GM18502 (cell line): ENCODE measurements around the gene EXOC4.

Experiments used
- ATAC-seq: cut with Tn5 transposase; IDR thresholded peaks from one replicate; pipeline ENCODE4 v1.9.1; 2021; ENCODE audit warnings: mild to moderate bottlenecking; ENCODE audit not compliant: unreplicated experiment, poor library complexity

Gene EXOC4

DNA sequence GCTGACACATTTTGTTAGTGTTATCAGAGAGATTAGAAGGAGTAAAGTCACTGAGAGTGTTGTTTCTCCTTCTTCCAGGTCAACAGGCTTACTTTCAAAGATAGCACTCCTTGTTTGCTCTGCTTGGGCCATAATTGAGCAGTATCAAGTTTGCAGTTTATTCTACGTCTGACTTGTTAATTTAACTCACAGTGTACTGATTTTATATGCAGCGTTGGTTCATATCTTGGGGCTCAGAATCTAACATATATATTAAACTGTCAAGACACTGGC is 430.2 kb downstream of the EXOC4 start:
- ATAC-seq, result no peak

DNA sequence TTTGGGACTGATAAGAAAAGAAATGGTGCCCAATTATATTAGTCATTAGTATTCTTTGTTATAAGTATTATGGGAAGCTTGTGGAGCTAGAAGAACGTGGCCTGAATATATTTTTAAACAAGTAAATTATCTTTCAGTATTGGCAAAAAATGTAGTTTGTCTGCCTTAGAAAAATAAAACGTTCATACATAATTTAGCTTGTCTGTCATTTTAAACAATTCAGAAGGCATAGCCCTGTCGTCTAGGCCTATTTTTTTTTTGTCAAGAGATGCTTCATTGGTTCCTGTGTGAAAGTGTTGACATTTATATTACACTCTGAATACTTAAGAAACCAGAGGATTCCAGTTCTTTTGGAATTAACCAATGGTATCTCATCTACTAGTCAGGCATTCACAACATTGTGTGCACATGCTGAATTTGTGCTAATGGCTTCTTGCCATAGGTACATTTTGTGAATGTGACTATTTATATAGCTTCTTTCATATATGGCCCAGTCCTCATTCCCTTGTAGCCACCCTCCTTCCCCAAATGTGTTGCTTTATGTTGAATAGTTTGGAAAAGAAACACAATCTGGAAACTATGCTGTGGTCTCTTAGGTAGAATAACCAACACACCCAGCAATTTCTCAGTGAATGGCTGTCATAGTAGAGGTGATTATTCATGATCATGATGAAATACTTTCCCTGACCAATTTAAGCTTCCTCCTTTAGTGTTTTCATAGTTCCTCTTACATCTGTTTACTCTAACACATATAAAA is 435.8 kb downstream of the EXOC4 start:
- no peak for ATAC-seq

DNA sequence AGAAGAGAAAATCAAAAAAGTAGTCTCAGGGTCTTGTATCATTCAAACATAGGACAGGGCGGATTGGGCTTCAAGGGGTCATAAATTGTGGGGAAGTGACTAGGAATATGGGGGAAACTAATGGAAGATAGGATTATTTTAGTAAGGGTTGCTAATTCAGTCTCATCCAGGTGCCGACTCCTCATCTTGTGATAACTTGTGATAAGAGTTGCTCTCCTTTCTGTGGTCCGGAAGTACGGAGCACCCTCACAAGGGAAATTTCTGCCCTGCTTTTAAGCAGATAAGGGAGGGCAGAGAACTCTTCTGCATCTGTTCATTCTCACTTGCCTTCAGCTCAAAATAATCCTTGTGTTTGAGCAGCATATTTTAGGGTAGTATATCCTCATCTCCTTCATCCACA is 437.9 kb downstream of the EXOC4 start:
- no peak for ATAC-seq

DNA sequence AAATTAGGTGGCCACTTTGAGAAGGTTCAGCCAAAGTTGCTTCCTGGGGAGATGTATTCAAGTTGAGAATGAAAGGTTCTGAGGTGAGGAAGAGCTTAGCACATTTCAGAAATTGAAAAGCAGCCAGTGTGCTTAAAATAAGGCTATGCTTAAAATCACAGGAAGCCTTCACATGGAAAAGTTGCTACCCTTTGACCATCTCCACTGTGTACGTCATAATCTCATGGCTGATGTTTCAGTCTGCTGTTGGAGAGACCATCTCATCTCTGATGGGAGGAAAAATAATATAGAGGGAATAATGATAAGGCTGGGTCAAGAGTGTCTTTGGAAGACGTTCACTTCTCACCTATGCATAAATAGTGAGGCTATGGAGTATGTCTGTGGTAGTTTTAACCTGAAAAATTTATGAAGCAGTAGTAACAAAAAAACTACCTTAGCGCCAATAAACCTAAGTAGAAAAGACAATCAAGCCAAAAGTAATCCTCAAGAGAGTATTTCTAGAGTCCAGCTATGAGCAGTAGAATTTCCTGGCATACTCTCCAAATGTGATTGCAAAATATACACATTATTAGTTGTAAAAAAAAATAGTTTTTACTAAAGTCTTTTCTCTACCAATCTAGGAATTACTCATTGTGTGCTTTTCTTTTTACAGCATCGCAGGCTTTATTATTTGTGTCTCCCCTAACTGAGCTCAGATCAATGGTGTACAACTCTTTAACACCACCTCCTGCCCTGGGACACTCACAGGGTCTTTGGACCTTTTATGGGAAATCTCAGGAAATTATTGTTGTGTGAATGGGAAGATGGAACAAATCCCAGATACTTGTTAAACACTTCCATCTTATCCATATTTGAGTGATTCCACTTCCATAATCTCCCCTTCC is 439.1 kb downstream of the EXOC4 start:
- ATAC-seq, result no peak

DNA sequence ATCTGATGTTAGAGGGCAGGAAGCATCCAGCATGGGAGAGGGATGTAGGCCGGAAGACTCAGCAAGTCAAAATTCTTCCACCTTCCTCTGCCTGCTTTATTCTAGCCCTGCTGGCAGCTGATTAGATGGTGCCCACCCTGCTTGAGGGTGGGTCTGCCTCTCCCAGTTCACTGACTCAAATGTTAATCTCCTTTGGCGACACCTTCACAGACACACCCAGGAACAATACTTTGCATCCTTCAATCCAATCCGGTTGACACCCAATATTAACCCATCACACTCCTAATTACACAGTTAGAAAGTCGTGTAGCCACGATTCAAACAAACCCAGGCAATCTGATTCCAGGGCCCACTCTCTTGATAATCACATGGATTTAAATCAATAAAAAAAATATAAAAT is 440.4 kb downstream of the EXOC4 start:
- no peak for ATAC-seq

DNA sequence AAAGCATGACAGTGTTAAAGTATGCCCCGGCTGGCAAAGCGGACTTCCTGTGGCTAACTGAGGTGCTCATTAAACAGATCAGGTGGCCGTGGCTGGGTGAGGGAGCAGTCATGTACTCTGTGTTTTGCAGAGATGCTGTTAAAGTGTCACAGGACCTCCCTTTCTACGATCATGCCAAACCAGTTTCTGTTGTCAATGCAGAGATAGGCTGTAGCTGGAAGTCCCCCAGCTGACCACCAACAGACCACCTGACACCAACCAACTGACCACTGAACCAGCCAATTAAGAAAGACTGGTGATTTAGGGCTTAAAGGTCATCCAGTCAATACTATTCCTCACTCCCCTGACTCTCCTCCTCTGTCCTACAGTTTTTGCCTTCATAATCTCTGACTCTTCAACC is 443.2 kb downstream of the EXOC4 start:
- ATAC-seq, result no peak

DNA sequence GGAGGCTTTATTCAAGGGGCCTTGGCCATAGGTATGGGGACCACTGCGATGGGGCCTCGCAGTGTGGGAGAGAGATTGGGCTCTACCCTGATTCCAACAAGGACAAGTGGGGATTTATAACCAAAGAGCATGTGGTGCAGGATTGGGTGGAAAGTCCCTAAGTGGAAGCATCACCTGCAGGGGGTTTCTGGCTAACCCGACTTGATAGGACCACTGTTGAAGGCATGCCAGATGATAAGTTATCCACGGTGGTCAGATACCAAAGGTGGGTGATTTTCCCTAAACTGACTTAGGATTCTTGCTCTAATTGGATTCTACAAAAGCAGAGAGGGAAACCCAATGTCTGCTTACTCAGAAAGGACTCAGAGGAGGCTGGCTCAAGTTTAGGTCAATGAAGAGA is 444.7 kb downstream of the EXOC4 start:
- no peak for ATAC-seq

DNA sequence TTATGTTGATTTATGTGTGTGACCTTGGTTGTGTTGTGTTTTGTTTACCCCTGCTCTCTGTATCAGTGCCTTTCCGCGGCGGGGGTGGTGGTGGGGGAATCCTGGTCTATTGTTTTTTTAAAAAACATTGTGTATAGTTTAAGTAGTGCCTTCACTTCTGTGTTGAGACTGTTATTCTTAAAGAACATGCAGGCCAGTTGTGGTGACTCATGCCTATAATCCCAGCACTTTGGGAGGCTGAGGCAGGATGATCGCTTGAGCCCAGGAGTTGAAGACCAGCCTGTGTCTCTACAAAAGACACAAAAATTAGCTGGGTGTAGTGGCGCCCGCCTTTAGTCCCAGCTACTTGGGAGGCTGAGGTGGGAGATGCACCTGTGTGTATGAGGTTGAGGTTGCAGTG is 445.2 kb downstream of the EXOC4 start:
- no peak for ATAC-seq

DNA sequence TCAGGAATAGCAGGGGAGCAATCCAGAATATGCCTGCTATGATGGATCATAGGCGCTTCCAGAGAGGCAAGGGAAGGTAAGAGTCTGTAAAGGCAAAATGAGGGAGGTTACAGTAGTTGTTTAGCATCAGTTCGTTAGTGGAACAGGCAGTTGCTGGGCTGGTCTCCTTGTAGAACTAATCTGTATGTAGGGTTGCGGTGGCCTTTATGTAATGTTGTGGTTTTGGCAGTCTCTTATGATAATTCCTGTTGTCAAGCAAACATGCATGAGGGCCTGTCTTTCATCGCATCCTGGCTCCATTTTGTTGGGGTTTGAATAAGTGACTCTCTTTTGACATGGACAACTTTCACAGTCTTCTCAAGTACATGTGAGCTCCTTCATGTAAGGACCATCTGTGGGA is 446.5 kb downstream of the EXOC4 start:
- ATAC-seq, result no peak

DNA sequence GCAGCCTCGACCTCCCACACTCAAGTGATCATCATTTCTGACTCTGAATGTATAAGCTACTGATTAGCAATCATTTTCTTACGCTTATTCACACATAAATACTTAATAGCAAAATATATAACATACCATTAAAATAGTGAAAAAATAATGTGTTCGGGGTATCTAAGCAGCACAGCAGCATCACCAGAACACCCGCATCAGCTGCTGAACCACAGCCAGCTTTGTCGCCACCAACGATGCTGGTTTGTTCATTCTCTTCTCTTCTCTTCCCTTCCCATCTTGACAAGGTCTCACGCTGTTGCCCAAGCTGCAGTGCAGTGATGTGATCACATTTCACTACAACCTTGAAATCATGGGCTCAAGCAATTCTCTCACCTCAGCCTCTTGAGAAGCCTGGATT is 449.2 kb downstream of the EXOC4 start:
- ATAC-seq, result no peak

DNA sequence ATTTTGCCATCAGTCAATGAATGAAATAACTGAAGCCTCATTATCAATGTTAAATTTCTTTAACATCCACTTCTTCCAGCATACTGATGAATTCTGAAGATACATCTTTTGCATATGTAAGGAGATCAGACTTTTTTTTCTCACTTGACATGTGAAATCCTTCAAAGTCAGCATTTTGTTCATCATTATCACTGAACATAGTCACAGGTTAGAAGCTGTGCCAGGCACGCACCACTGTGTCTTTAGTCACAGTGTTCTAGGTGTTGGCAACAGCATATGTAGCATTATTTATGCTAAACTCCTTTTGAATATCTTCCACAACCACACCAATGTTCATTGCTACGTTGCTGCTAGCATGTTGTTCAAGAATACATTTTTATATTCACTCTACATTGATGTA is 450.1 kb downstream of the EXOC4 start:
- no peak for ATAC-seq

DNA sequence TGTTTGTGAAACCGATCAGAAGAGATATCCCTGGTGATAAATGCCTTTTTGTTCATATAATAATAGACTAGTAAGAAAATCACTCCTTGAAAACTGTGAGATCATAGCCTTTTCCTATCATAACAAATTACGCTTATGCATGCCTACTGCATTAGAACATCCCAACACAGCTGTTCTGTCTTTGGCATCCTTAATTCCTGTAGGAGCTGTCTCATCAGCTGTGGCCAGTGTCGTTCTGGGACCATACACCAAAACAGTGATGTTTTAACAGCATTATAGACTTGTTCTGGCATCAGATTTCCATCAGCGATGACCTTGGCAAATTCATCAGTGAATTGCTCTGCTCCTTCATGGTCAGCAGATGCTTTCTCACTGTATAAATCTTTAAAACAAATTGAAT is 450.7 kb downstream of the EXOC4 start:
- no peak for ATAC-seq

DNA sequence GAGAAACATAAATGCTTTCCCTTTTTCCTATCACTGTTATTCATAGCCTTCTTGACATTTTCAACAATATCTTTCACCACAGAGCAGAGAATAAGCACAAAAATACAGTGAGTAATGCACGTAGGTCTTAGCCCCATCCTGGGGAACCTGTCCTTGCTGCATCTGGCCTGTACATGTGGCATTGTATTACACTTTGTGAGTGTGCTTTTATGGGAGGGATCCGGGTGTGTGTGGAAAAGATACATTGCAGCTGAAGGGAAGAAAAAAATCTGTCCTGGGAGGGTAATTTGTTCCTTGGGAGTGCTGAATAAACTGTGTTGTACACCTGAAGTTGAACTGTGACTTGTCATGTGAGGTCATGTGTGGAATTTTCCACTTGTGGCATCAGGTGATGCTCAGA is 451.6 kb downstream of the EXOC4 start:
- ATAC-seq, result no peak

DNA sequence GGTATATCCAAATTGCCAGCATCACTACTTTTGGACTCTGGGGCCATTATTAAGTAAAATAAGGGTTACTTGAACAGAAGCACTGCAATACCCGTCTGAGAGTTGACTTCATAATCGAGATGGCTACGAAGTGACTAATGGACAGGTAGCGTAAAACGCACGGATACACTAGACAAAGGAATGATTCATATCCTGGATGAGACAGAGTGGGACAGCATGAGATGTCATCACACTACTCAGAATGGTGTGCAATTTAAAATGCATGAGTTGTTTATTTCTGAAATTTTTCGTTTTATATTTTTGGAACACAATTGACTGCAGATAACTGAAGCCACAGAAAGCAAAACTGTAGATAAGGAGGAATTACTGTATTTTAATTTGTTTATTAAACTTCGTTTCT is 452.7 kb downstream of the EXOC4 start:
- no peak for ATAC-seq

DNA sequence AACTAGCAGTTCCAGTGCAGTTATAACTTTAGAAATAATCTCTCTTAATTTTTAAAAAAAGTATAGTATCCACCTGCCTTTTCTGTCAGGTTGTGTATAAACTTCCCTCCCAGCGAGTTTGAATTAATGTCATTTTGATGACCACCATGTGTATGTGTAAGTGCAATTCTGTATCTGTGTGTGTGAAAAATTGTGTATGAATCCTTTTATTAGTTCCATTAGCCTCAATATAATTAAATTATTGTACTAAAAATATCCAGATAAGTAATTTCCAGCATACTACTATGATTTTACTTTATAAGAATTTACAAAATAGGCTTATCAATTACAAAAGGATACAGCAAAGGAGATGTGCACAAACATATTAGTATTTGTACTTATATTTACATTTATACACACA is 453.1 kb downstream of the EXOC4 start:
- no peak for ATAC-seq

DNA sequence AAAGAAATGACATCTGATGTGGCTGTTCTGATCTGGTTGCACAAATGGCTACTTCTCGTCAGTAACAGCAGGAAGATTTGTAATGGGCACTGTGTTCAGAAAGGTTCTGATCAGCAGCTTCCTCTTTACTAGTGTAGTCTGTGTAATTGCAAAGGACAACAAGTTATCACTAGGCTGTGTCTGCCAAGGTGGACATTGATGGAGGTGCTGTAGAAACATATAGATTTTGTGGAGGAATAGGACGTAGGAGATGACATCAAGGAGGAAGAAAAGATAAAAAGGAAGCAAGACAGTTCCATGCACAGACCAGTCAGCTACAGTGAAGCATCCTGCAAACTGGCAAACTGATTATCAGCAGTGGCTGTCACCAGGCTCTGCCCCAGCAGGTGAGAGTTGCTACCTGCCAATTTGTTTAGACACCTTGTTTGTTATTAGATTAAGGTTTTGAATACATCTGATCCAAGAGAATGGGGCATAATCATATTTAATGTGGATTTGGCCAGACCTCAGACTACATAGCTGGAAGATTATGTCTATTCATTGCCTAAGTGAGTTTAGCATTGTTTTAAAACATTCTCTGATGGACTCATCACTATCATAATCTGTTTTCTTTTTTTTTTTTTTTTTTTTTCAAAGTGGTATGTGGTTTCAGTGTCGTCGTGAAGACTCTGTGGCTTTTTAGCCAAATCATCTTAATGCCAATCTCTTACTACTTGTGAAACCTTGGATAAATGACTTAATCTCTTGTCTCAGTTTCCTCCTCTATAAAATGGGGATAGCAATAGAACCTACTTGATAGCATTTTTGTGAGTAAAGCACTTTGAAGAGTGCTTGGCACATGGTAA is 456.4 kb downstream of the EXOC4 start:
- no peak for ATAC-seq

DNA sequence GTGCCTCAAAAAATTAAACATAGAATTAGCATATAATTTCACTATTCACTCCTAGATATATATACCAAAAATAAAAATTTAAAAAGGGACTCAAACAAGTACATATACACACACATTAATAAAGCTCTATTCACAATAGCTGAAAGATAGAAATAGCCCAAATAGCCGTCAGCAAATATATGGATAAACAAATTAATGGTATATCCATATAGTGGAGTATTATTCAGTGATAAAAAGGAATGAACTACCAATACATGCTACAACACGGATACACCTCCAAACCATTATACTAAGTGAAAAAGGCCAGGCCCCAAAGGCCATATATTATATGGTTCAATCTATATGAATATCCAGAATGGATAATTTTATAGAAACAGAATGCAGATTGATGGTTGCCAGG is 459.7 kb downstream of the EXOC4 start:
- no peak for ATAC-seq

DNA sequence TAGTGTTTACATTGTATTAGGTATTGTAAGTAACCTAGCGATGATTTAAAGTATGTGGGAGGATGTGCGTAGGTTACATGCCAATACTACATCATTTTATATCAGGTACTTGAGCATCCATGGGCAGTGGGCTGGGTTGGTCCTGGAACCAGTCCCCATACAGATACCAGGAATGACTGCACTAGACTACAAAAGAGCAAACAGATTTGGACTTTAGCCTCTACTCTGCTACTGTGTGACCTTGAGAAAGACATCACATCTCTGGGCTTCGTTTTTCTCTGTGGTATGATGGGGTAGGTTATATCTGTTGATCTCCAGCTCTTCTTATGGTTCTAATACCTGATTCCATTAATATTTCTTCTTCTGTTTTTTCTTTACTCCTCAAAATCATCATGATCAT is 461.8 kb downstream of the EXOC4 start:
- ATAC-seq, result no peak

DNA sequence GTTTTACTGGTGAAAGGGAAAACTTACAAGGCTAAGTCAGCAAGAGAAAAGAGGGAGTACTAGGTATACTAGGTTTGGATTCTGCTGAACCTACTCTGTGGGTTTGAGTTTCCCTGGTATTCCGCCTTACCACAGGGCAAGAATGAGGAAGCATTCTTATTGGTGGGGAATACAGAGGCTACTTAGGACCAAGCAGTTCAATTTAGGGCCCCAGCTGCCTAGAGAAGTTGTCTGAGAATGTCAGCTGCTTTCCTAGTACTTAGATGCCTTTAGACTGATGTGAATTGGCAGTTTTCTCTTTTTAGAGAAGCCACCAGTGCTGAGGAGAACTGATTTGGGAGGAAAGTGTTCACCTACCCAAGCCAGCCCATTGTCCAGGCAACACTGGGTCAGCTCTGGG is 465.3 kb downstream of the EXOC4 start:
- no peak for ATAC-seq

DNA sequence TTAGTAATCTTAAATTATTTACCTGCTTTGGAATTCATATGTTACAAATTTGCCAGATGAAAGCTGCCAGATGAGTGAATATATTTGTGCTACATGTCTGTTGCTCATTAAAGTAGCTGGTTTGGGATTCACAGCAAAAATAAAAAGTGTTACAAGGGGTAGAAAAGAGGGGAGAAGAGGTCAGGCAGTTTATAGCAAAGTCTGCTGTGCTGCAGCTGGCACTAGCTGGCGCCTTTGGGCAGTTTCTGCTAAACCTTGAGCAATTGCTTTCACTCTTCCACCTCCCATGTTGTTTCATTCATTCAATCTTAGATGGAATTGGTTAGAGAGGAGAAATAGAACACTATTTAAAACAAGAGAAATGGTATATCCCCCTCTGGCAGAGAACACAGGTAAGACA is 470.2 kb downstream of the EXOC4 start:
- no peak for ATAC-seq

DNA sequence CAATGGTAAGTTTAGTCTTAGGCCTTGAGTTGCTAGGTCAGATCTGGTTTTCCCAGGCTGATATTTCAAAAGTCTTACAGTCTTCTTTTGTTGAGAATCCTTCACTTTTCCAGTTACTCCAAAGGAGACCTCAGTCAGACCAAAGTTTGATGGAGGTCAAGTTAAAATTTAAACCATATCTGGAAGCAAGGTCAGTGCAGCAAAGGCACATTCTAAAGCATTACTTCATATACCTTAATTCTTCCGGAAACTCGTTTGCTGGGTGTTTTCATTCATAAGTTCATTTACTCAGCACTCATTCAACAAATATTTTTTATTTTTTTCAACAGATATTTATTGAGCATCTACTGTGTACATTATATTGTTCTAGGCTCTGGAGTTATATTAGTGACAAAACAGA is 471.3 kb downstream of the EXOC4 start:
- ATAC-seq, result no peak
